GM12875 (cell line): Measurements from ENCODE around the gene FBH1.

Experiments
- H3K4me3 ChIP-seq: one replicate; pipeline ENCODE4 v1.5.1; 2011; ENCODE audit warnings: low read depth, low read length, control low read depth
- TF ChIP-seq, protein P1 (sequence below): IDR thresholded peaks from 2 replicates; pipeline ENCODE4 v1.5.1; 2011; ENCODE audit warnings: low read depth, mild to moderate bottlenecking, control low read depth, inconsistent platforms, low read length, moderate library complexity, borderline replicate concordance; ENCODE audit not compliant: insufficient read depth

The FBH1 gene

GRCh38 chr10:5893321-5893720, 3.3 kb downstream of the FBH1 start:
- H3K4me3 ChIP-seq = no peak overlapping the region
- TF ChIP-seq, protein P1, sequence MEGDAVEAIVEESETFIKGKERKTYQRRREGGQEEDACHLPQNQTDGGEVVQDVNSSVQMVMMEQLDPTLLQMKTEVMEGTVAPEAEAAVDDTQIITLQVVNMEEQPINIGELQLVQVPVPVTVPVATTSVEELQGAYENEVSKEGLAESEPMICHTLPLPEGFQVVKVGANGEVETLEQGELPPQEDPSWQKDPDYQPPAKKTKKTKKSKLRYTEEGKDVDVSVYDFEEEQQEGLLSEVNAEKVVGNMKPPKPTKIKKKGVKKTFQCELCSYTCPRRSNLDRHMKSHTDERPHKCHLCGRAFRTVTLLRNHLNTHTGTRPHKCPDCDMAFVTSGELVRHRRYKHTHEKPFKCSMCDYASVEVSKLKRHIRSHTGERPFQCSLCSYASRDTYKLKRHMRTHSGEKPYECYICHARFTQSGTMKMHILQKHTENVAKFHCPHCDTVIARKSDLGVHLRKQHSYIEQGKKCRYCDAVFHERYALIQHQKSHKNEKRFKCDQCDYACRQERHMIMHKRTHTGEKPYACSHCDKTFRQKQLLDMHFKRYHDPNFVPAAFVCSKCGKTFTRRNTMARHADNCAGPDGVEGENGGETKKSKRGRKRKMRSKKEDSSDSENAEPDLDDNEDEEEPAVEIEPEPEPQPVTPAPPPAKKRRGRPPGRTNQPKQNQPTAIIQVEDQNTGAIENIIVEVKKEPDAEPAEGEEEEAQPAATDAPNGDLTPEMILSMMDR = no peak

GRCh38 chr10:5894403-5894802, 4.4 kb downstream of the FBH1 start:
- TF ChIP-seq, protein P1 = no peak
- H3K4me3 ChIP-seq = no peak overlapping the region

GRCh38 chr10:5894873-5895272, 4.8 kb downstream of the FBH1 start:
- TF ChIP-seq, protein P1 = no peak
- no peak overlapping the region for H3K4me3 ChIP-seq

- no peak overlapping the region for H3K4me3 ChIP-seq
- TF ChIP-seq, protein P1 = no peak
These were observed 5.3 kb downstream of the FBH1 start for GRCh38 chr10:5895365-5895764.

- H3K4me3 ChIP-seq = peak overlapping the region; percentile 24
- TF ChIP-seq, protein P1 = no peak
These were observed 5.8 kb downstream of the FBH1 start for GRCh38 chr10:5895804-5896203.

GRCh38 chr10:5896208-5897052, 6.4 kb downstream of the FBH1 start:
- TF ChIP-seq, protein P1 = no peak
- H3K4me3 ChIP-seq = peak overlapping the region; percentile 24

- no peak overlapping the region for H3K4me3 ChIP-seq
- TF ChIP-seq, protein P1 = no peak
These were observed 7.0 kb downstream of the FBH1 start for GRCh38 chr10:5897053-5897340.
